Calu3 (cell line): ENCODE results near the gene CEP126. TPM values are rescaled to one million over a fixed set of nuclear protein-coding genes. Genes with fewer than 3 reads are reported as not detected.
A peak's percentile ranks its signal among the peaks of the same experiment; 100 is the strongest.

Source experiments
- BruUV-seq: library from RNA; stranded (reverse); fragments of 400-500 nt; replicated peaks from 2 replicates; lab custom pipeline; 2021; lab: Mats Ljungman, UMichigan
- CTCF ChIA-PET: fragments of 300-600 bp; sonication (Branson Sonifier 250); formaldehyde crosslinking; loops from one replicate; lab custom pipeline; 2022; ENCODE audit warnings: antibody characterized with exemption; lab: Charles Lee
- DNase-seq: peaks from one replicate; pipeline ENCODE4 v3.0.0; 2022
- H3K27ac Mint-ChIP-seq: one replicate; pipeline ENCODE4 v1.8.0; 2022; ENCODE audit warnings: mixed read lengths; ENCODE audit not compliant: unreplicated experiment
- H3K27me3 Mint-ChIP-seq: one replicate; pipeline ENCODE4 v1.8.0; 2022; ENCODE audit warnings: mixed read lengths; ENCODE audit not compliant: unreplicated experiment
- H3K36me3 Mint-ChIP-seq: one replicate; pipeline ENCODE4 v1.8.0; 2022; ENCODE audit warnings: mild to moderate bottlenecking, moderate library complexity, mixed read lengths; ENCODE audit not compliant: insufficient read depth, unreplicated experiment
- H3K4me1 Mint-ChIP-seq: one replicate; pipeline ENCODE4 v1.8.0; 2022; ENCODE audit warnings: mild to moderate bottlenecking, low read depth, mixed read lengths; ENCODE audit not compliant: unreplicated experiment
- H3K4me3 Mint-ChIP-seq: one replicate; pipeline ENCODE4 v1.8.0; 2022; ENCODE audit warnings: mild to moderate bottlenecking, low read depth, moderate library complexity, mixed read lengths; ENCODE audit not compliant: unreplicated experiment
- H3K9me3 Mint-ChIP-seq: one replicate; pipeline ENCODE4 v1.8.0; 2022; ENCODE audit warnings: low read depth, mixed read lengths; ENCODE audit not compliant: unreplicated experiment
- CTCF ChIP-seq: fragments of 200-600 bp; IDR thresholded peaks from one replicate; pipeline ENCODE4 v1.8.0; 2022; ENCODE audit warnings: antibody characterized with exemption; ENCODE audit not compliant: unreplicated experiment
- intact Hi-C: fragments of 100-400 bp; cut with micrococcal nuclease; formaldehyde crosslinking; loops from one replicate; pipeline ENCODE4 v1.10.0; 2022; ENCODE audit not compliant: unreplicated experiment
- total RNA-seq: library from RNA; stranded (reverse); gene quantifications from 2 replicates; pipeline ENCODE4 v1.2.3, GENCODE V29; 2022

The CEP126 gene
- total RNA-seq, 1 experiment from 2014 or later, result 3.1 TPM

- H3K27ac Mint-ChIP-seq, result peak within 1 kb of the TSS; percentile 89
- peaks cover 9% of the 10 kb centered on the region for H3K36me3 Mint-ChIP-seq
- DNase-seq, result peak; percentile 84
- H3K4me1 Mint-ChIP-seq, result no peaks in the 10 kb centered on the region
- intact Hi-C loops, result no loop called here
- peak within 1 kb of the TSS; percentile 97 for H3K4me3 Mint-ChIP-seq
- BruUV-seq, result TSS peak; percentile 55
- no peaks in the 10 kb centered on the region for H3K27me3 Mint-ChIP-seq
- CTCF ChIA-PET, result interaction anchor here (0.6 to 1.4 kb wide), 2 partner anchors 40 to 1147 kb away, joined by 3 read pairs; no protein-coding TSS in a partner anchor
- H3K9me3 Mint-ChIP-seq, result no peaks in the 10 kb centered on the region
- no peak for TF ChIP-seq CTCF
These were observed 132.6 kb downstream of the CEP126 start, which contains the start of gene CFAP300 for GRCh38 chr11:102047305-102047924. TSS of gene CFAP300 (plus strand) at chr11:102047437. CDS start at chr11:102047471, 34 bp downstream.

Other genes starting within 250 kb of the CEP126 start
- not detected in 2 replicates for gene ANGPTL5, start 1.5 kb downstream of the CEP126 start, total RNA-seq
- 2.9 and 4.6 TPM in 2 replicates for gene CFAP300, start 132.4 kb downstream of the CEP126 start, total RNA-seq
- 57.5 and 64.7 TPM in 2 replicates for gene YAP1, start 195.4 kb downstream of the CEP126 start, total RNA-seq